Activated naive CD8-positive, alpha-beta T cell treated with anti-CD3 and anti-CD28 coated beads, Interleukin-2, amount 10 ng/mL, durations not matched to agents 7 days and 5 days (primary cell): Measurements from ENCODE around the gene ELF4. TPM values are rescaled to one million over a fixed set of nuclear protein-coding genes. Genes with fewer than 3 reads are reported as not detected.
A peak's percentile ranks its signal among the peaks of the same experiment; 100 is the strongest.

Experiments used
- ATAC-seq: fragments of 150-1000 bp; cut with Tn5 transposase; one replicate; pipeline ENCODE4 v1.10.0; 2021; ENCODE audit warnings: low read depth, moderate library complexity
- POLR2A ChIA-PET: fragments of 350-600 bp; sonication (Branson Sonifier 250); formaldehyde crosslinking; loops from one replicate; lab custom pipeline; 2021; ENCODE audit warnings: antibody characterized with exemption; lab: Charles Lee
- DNase-seq: peaks from one replicate; pipeline ENCODE4 v3.0.0; 2021
- H3K27ac Mint-ChIP-seq: one replicate; pipeline ENCODE4 v1.8.0; 2022; ENCODE audit warnings: mild to moderate bottlenecking, mixed read lengths
- H3K27me3 Mint-ChIP-seq: one replicate; pipeline ENCODE4 v1.8.0; 2022; ENCODE audit warnings: mild to moderate bottlenecking, moderate library complexity, mixed read lengths
- H3K36me3 Mint-ChIP-seq: one replicate; pipeline ENCODE4 v1.8.0; 2021; ENCODE audit warnings: mild to moderate bottlenecking, mixed read lengths
- H3K4me1 Mint-ChIP-seq: one replicate; pipeline ENCODE4 v1.8.0; 2021; ENCODE audit warnings: mixed read lengths
- H3K4me3 Mint-ChIP-seq: one replicate; pipeline ENCODE4 v1.8.0; 2022; ENCODE audit warnings: mild to moderate bottlenecking, moderate library complexity, mixed read lengths
- H3K9me3 Mint-ChIP-seq: one replicate; pipeline ENCODE4 v1.8.0; 2021; ENCODE audit warnings: mixed read lengths
- total RNA-seq, 2 experiments: library from RNA; stranded (reverse); gene quantifications; one replicate each; pipeline ENCODE4 v1.2.3, GENCODE V29; 2021

Gene ELF4
- total RNA-seq, 2 experiments from 2014 or later = 38.4 to 41.0 TPM

GRCh38 chrX:130108647-130109428 lies 1.5 kb downstream of the ELF4 start:
- ATAC-seq (peak; percentile 57), DNase-seq (peak; percentile 44)
- Mint-ChIP-seq H3K27ac (peak overlapping the region; percentile 93), H3K4me1 (peaks cover 20% of the 10 kb centered on the region), H3K36me3 (peaks cover 6% of the 10 kb centered on the region), H3K4me3 (peak overlapping the region; percentile 95), H3K27me3 (no peaks in the 10 kb centered on the region), H3K9me3 (no peaks in the 10 kb centered on the region)
- POLR2A ChIA-PET = interaction anchor here (1.0 to 3.1 kb wide), 7 partner anchors 17 to 62 kb away, joined by 4 to 16 read pairs (median 7); partner anchors contain the start of gene RAB33A

- H3K36me3 Mint-ChIP-seq = peaks cover 8% of the 10 kb centered on the region
- peaks cover 28% of the 10 kb centered on the region for H3K4me1 Mint-ChIP-seq
- no peak for ATAC-seq
- no peaks in the 10 kb centered on the region for H3K27me3 Mint-ChIP-seq
- DNase-seq = no peak
- no peaks in the 10 kb centered on the region for H3K9me3 Mint-ChIP-seq
- POLR2A ChIA-PET = no interaction called here
- no peak overlapping the region for H3K27ac Mint-ChIP-seq
- no peak overlapping the region for H3K4me3 Mint-ChIP-seq
Observed at GRCh38 chrX:130106071-130106470, 4.2 kb downstream of the ELF4 start.

- peaks cover 34% of the 10 kb centered on the region for H3K4me1 Mint-ChIP-seq
- no peak for ATAC-seq
- H3K4me3 Mint-ChIP-seq = no peak overlapping the region
Observed at GRCh38 chrX:130105244-130105643, 5.1 kb downstream of the ELF4 start.

GRCh38 chrX:130103605-130104004 lies 6.7 kb downstream of the ELF4 start:
- Mint-ChIP-seq H3K9me3 (no peaks in the 10 kb centered on the region), H3K4me3 (no peak overlapping the region), H3K27me3 (no peaks in the 10 kb centered on the region), H3K36me3 (peaks cover 13% of the 10 kb centered on the region), H3K27ac (no peak overlapping the region), H3K4me1 (peaks cover 39% of the 10 kb centered on the region)
- no peak for ATAC-seq
- POLR2A ChIA-PET = no interaction called here
- DNase-seq = no peak

More at GRCh38 chrX:130105244-130105643, 5.1 kb downstream of the ELF4 start:
- H3K36me3 Mint-ChIP-seq = peaks cover 15% of the 10 kb centered on the region
- POLR2A ChIA-PET = interaction anchor here (0.6 kb wide), 1 partner anchor 137 kb away, joined by 4 read pairs; no protein-coding TSS in a partner anchor
- no peak for DNase-seq
- H3K27me3 Mint-ChIP-seq = no peaks in the 10 kb centered on the region
- no peaks in the 10 kb centered on the region for H3K9me3 Mint-ChIP-seq
- no peak overlapping the region for H3K27ac Mint-ChIP-seq

GRCh38 chrX:130100180-130100579 lies 10.1 kb downstream of the ELF4 start:
- H3K27me3 Mint-ChIP-seq = no peaks in the 10 kb centered on the region
- no peaks in the 10 kb centered on the region for H3K9me3 Mint-ChIP-seq
- DNase-seq (no peak), ATAC-seq (no peak)
- POLR2A ChIA-PET = no interaction called here
- no peak overlapping the region for H3K4me3 Mint-ChIP-seq
- peaks cover 10% of the 10 kb centered on the region for H3K36me3 Mint-ChIP-seq
- no peak overlapping the region for H3K27ac Mint-ChIP-seq
- peaks cover 36% of the 10 kb centered on the region for H3K4me1 Mint-ChIP-seq

- Mint-ChIP-seq H3K27ac (peak overlapping the region; percentile 58), H3K9me3 (no peaks in the 10 kb centered on the region), H3K36me3 (peaks cover 8% of the 10 kb centered on the region), H3K4me3 (no peak overlapping the region), H3K27me3 (no peaks in the 10 kb centered on the region), H3K4me1 (peaks cover 35% of the 10 kb centered on the region)
- DNase-seq = no peak
- no peak for ATAC-seq
- POLR2A ChIA-PET = interaction anchor here (1.4 kb wide), 1 partner anchor 11 kb away, joined by 4 read pairs; no protein-coding TSS in a partner anchor
Observed at GRCh38 chrX:130098210-130098552, 12.1 kb downstream of the ELF4 start.

GRCh38 chrX:130097507-130098209 lies 12.6 kb downstream of the ELF4 start:
- no peak for DNase-seq
- H3K27ac Mint-ChIP-seq = no peak overlapping the region
- H3K9me3 Mint-ChIP-seq = no peaks in the 10 kb centered on the region
- H3K27me3 Mint-ChIP-seq = no peaks in the 10 kb centered on the region
- POLR2A ChIA-PET = interaction anchor here (0.5 to 1.4 kb wide), 2 partner anchors 11 to 60 kb away, joined by 3 to 4 read pairs; no protein-coding TSS in a partner anchor
- peaks cover 35% of the 10 kb centered on the region for H3K4me1 Mint-ChIP-seq
- ATAC-seq = peak; percentile 45
- no peak overlapping the region for H3K4me3 Mint-ChIP-seq
- H3K36me3 Mint-ChIP-seq = peaks cover 8% of the 10 kb centered on the region

- H3K36me3 Mint-ChIP-seq = peaks cover 4% of the 10 kb centered on the region
- no peak for ATAC-seq
- peaks cover 37% of the 10 kb centered on the region for H3K4me1 Mint-ChIP-seq
- H3K9me3 Mint-ChIP-seq = no peaks in the 10 kb centered on the region
- POLR2A ChIA-PET = interaction anchor here (1.3 kb wide), 1 partner anchor 11 kb away, joined by 4 read pairs; no protein-coding TSS in a partner anchor
- no peak overlapping the region for H3K27ac Mint-ChIP-seq
- H3K27me3 Mint-ChIP-seq = no peaks in the 10 kb centered on the region
- no peak overlapping the region for H3K4me3 Mint-ChIP-seq
- DNase-seq = no peak
Observed at GRCh38 chrX:130095249-130096030, 14.9 kb downstream of the ELF4 start.

GRCh38 chrX:130094696-130095095 lies 15.6 kb downstream of the ELF4 start:
- Mint-ChIP-seq H3K27me3 (no peaks in the 10 kb centered on the region), H3K27ac (no peak overlapping the region), H3K4me3 (no peak overlapping the region), H3K4me1 (peaks cover 35% of the 10 kb centered on the region), H3K36me3 (peaks cover 6% of the 10 kb centered on the region), H3K9me3 (no peaks in the 10 kb centered on the region)
- DNase-seq (no peak), ATAC-seq (no peak)
- POLR2A ChIA-PET = interaction anchor here (1.3 kb wide), 1 partner anchor 10 kb away, joined by 4 read pairs; no protein-coding TSS in a partner anchor

GRCh38 chrX:130093271-130093670 lies 17.0 kb downstream of the ELF4 start:
- POLR2A ChIA-PET = no interaction called here
- no peak overlapping the region for H3K4me3 Mint-ChIP-seq
- no peak overlapping the region for H3K27ac Mint-ChIP-seq
- H3K27me3 Mint-ChIP-seq = no peaks in the 10 kb centered on the region
- ATAC-seq = no peak
- H3K9me3 Mint-ChIP-seq = no peaks in the 10 kb centered on the region
- H3K36me3 Mint-ChIP-seq = peaks cover 8% of the 10 kb centered on the region
- peaks cover 34% of the 10 kb centered on the region for H3K4me1 Mint-ChIP-seq
- DNase-seq = no peak

GRCh38 chrX:130091980-130092522 lies 18.2 kb downstream of the ELF4 start:
- DNase-seq (peak; percentile 78), ATAC-seq (peak; percentile 98)
- H3K27ac Mint-ChIP-seq = peak overlapping the region; percentile 95
- POLR2A ChIA-PET = interaction anchor here (0.7 to 1.3 kb wide), 5 partner anchors 10 to 80 kb away, joined by 3 to 11 read pairs (median 5); partner anchors contain the start of gene RAB33A
- no peaks in the 10 kb centered on the region for H3K27me3 Mint-ChIP-seq
- no peaks in the 10 kb centered on the region for H3K9me3 Mint-ChIP-seq
- H3K4me1 Mint-ChIP-seq = peaks cover 35% of the 10 kb centered on the region
- peaks cover 11% of the 10 kb centered on the region for H3K36me3 Mint-ChIP-seq
- H3K4me3 Mint-ChIP-seq = peak overlapping the region; percentile 93

- ATAC-seq (no peak), DNase-seq (no peak)
- POLR2A ChIA-PET = no interaction called here
- Mint-ChIP-seq H3K4me3 (peak overlapping the region; percentile 75), H3K27me3 (no peaks in the 10 kb centered on the region), H3K27ac (peak overlapping the region; percentile 84), H3K36me3 (peaks cover 15% of the 10 kb centered on the region), H3K9me3 (no peaks in the 10 kb centered on the region), H3K4me1 (peaks cover 38% of the 10 kb centered on the region)
Observed at GRCh38 chrX:130090364-130090763, 19.9 kb downstream of the ELF4 start.
